ENCODE data around the gene GLTP. TPM values are rescaled to one million over a fixed set of nuclear protein-coding genes. Genes with fewer than 3 reads are reported as not detected.

Gene GLTP
- total RNA-seq, 2 donors from 2014 or later, result 42.4 to 48.9 TPM

GRCh38 chr12:109818905-109819500, 61.3 kb downstream of the GLTP start:
- H3K4me1 ChIP-seq (ENCODE audit: control insufficient read depth in 1 of 2, low read depth in 2 of 2), result peaks cover 0 to 16% of the 10 kb centered on the region in 2 donors
- H3K27me3 ChIP-seq (replicated peaks; ENCODE audit: insufficient read depth), result no peaks in the 10 kb centered on the region
- H3K4me3 ChIP-seq, result no peak overlapping the region
- no peak overlapping the region for H3K27ac ChIP-seq
- no peaks in the 10 kb centered on the region for H3K36me3 ChIP-seq
- ATAC-seq (ENCODE audit: insufficient number of reproducible peaks, low FRiP score, low read depth) (no peak), DNase-seq (ENCODE audit: low spot score) (no peak)
- TF ChIP-seq CTCF (IDR thresholded peaks at IDR 0.05), result no peak
- no peaks in the 10 kb centered on the region for H3K9me3 ChIP-seq

GRCh38 chr12:109818253-109818652, 62.1 kb downstream of the GLTP start:
- no peaks in the 10 kb centered on the region for H3K9me3 ChIP-seq
- H3K27me3 ChIP-seq (replicated peaks; ENCODE audit: insufficient read depth), result no peaks in the 10 kb centered on the region
- TF ChIP-seq CTCF (IDR thresholded peaks at IDR 0.05), result no peak

GRCh38 chr12:109817627-109818231, 62.6 kb downstream of the GLTP start:
- DNase-seq (ENCODE audit: low spot score), result no peak
- TF ChIP-seq CTCF (IDR thresholded peaks at IDR 0.05), result no peak
- Histone ChIP-seq H3K4me1 (ENCODE audit: control insufficient read depth in 1 of 2, low read depth in 2 of 2) (peaks cover 0 to 7% of the 10 kb centered on the region in 2 donors), H3K27me3 (replicated peaks; ENCODE audit: insufficient read depth) (no peaks in the 10 kb centered on the region), H3K4me3 (no peak overlapping the region), H3K36me3 (no peaks in the 10 kb centered on the region), H3K9me3 (no peaks in the 10 kb centered on the region), H3K27ac (no peak overlapping the region)
- no peak for ATAC-seq (ENCODE audit: insufficient number of reproducible peaks, low FRiP score, low read depth)

More at GRCh38 chr12:109818253-109818652, 62.1 kb downstream of the GLTP start:
- no peak for ATAC-seq (ENCODE audit: insufficient number of reproducible peaks, low FRiP score, low read depth)
- no peak overlapping the region for H3K4me3 ChIP-seq
- H3K36me3 ChIP-seq, result no peaks in the 10 kb centered on the region
- peaks cover 0 to 12% of the 10 kb centered on the region in 2 donors for H3K4me1 ChIP-seq (ENCODE audit: control insufficient read depth in 1 of 2, low read depth in 2 of 2)
- H3K27ac ChIP-seq, result no peak overlapping the region
- no peak for DNase-seq (ENCODE audit: low spot score)

GRCh38 chr12:109816870-109817269, 63.5 kb downstream of the GLTP start:
- no peak for ATAC-seq (ENCODE audit: insufficient number of reproducible peaks, low FRiP score, low read depth)
- H3K36me3 ChIP-seq, result no peaks in the 10 kb centered on the region
- H3K4me3 ChIP-seq, result no peak overlapping the region
- no peak for DNase-seq (ENCODE audit: low spot score)
- no peak overlapping the region for H3K27ac ChIP-seq
- no peaks in the 10 kb centered on the region for H3K27me3 ChIP-seq (replicated peaks; ENCODE audit: insufficient read depth)
- H3K4me1 ChIP-seq (ENCODE audit: control insufficient read depth in 1 of 2, low read depth in 2 of 2), result no peaks in the 10 kb centered on the region
- no peaks in the 10 kb centered on the region for H3K9me3 ChIP-seq
- TF ChIP-seq CTCF (IDR thresholded peaks at IDR 0.05), result no peak

GRCh38 chr12:109815757-109816617, 64.4 kb downstream of the GLTP start:
- H3K4me3 ChIP-seq, result no peak overlapping the region
- ATAC-seq (ENCODE audit: insufficient number of reproducible peaks, low FRiP score, low read depth) (no peak), DNase-seq (ENCODE audit: low spot score) (no peak)
- TF ChIP-seq CTCF (IDR thresholded peaks at IDR 0.05), result no peak
- H3K9me3 ChIP-seq, result no peaks in the 10 kb centered on the region
- H3K27ac ChIP-seq, result no peak overlapping the region
- H3K27me3 ChIP-seq (replicated peaks; ENCODE audit: insufficient read depth), result no peaks in the 10 kb centered on the region
- no peaks in the 10 kb centered on the region for H3K36me3 ChIP-seq
- H3K4me1 ChIP-seq (ENCODE audit: control insufficient read depth in 1 of 2, low read depth in 2 of 2), result no peaks in the 10 kb centered on the region

Data from thoracic aorta (tissue), 2 donors.